ENCODE results near the gene PLEK.
"Not testable (repeated sequence)": the region's sequence is repeated elsewhere in the genome, so short reads cannot be mapped to it uniquely, and the experiment has no call there.

PLEK gene

DNA sequence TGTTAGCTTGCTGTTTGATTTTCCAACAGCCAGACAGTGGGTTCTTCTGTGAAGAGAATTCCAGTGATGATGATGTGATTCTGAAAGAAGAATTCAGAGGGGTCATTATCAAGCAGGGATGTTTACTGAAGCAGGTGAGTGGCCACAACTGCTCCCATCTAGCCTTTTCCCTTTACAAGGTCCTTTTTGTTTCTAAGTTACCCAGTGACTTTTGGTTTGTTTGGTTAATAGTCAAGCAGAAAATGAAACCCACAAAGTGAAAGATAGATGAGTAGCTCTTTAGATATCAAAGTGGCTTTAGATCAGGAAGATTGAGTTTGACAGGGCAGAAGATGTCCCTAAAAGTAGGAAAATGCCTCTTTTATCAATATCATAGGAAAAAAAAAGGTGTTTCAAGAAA is 23.3 kb downstream of the PLEK start:
- Histone ChIP-seq H3K27me3 (ENCODE audit: control insufficient read depth, insufficient read depth, low read length) (no peaks in the 10 kb centered on the region), H3K9ac (ENCODE audit: low read length) (no peak overlapping the region), H3K4me3 (ENCODE audit: low read length) (no peak overlapping the region), H3K36me3 (ENCODE audit: control insufficient read depth, insufficient read depth, low read length) (no peaks in the 10 kb centered on the region), H3K9me3 (ENCODE audit: control insufficient read depth, low read length) (no peaks in the 10 kb centered on the region), H3K4me1 (ENCODE audit: control insufficient read depth, insufficient read depth, low read length) (no peaks in the 10 kb centered on the region)

- H3K27me3 ChIP-seq (ENCODE audit: control insufficient read depth, insufficient read depth, low read length): no peaks in the 10 kb centered on the region
- no peaks in the 10 kb centered on the region for H3K4me1 ChIP-seq (ENCODE audit: control insufficient read depth, insufficient read depth, low read length)
- no peak overlapping the region for H3K9ac ChIP-seq (ENCODE audit: low read length)
- no peaks in the 10 kb centered on the region for H3K36me3 ChIP-seq (ENCODE audit: control insufficient read depth, insufficient read depth, low read length)
- no peaks in the 10 kb centered on the region for H3K9me3 ChIP-seq (ENCODE audit: control insufficient read depth, low read length)
- no peak overlapping the region for H3K4me3 ChIP-seq (ENCODE audit: low read length)
Measured at GRCh38 chr2:68388772-68389171, 23.7 kb downstream of the PLEK start.

GRCh38 chr2:68390114-68390513 is 25.0 kb downstream of the PLEK start:
- Histone ChIP-seq H3K9me3 (ENCODE audit: control insufficient read depth, low read length) (no peaks in the 10 kb centered on the region), H3K4me1 (ENCODE audit: control insufficient read depth, insufficient read depth, low read length) (no peaks in the 10 kb centered on the region), H3K9ac (ENCODE audit: low read length) (no peak overlapping the region), H3K4me3 (ENCODE audit: low read length) (no peak overlapping the region), H3K36me3 (ENCODE audit: control insufficient read depth, insufficient read depth, low read length) (no peaks in the 10 kb centered on the region), H3K27me3 (ENCODE audit: control insufficient read depth, insufficient read depth, low read length) (no peaks in the 10 kb centered on the region)

DNA sequence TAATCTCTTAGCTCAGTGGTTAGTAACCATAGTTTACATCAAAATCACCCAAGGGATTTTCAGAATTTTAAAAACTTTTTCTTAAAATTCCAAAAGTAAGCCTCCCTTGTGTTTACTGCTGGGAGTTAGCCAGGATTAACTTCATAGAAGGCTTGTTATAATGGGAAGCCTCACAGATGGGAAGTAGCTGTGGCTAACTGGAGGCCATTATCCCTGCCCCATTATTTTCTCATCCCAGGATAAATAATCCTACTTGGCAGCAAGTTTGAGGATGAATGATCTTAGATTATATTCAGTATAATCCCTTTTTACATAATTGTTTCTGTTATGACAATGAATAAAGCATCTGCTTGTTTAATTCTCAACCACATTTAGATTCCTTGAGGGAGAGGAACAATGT is 25.5 kb downstream of the PLEK start:
- Histone ChIP-seq H3K36me3 (ENCODE audit: control insufficient read depth, insufficient read depth, low read length) (no peaks in the 10 kb centered on the region), H3K9ac (ENCODE audit: low read length) (no peak overlapping the region), H3K27me3 (ENCODE audit: control insufficient read depth, insufficient read depth, low read length) (no peaks in the 10 kb centered on the region), H3K4me1 (ENCODE audit: control insufficient read depth, insufficient read depth, low read length) (no peaks in the 10 kb centered on the region), H3K4me3 (ENCODE audit: low read length) (no peak overlapping the region), H3K9me3 (ENCODE audit: control insufficient read depth, low read length) (no peaks in the 10 kb centered on the region)

DNA sequence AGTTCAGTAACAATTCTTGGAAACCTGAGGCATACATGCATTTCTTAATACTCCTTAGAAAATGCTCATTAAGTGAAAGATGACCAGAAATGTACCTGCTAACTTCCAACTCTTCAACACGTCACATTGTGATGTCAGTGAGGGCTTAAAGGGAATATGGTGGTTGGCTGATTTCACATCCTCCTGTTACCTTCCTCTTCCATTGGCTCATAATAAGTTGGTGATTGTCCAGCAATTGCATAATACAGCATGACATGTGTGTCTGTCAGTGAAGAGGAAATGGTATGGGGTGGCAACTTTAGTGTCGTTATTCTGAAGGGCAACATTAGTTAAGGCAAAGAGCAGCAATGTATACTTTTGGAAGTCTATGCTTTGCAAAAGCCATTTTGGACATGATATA is 26.0 kb downstream of the PLEK start:
- H3K27me3 ChIP-seq (ENCODE audit: control insufficient read depth, insufficient read depth, low read length): no peaks in the 10 kb centered on the region
- no peak overlapping the region for H3K9ac ChIP-seq (ENCODE audit: low read length)
- no peaks in the 10 kb centered on the region for H3K36me3 ChIP-seq (ENCODE audit: control insufficient read depth, insufficient read depth, low read length)
- no peaks in the 10 kb centered on the region for H3K4me1 ChIP-seq (ENCODE audit: control insufficient read depth, insufficient read depth, low read length)
- no peaks in the 10 kb centered on the region for H3K9me3 ChIP-seq (ENCODE audit: control insufficient read depth, low read length)
- no peak overlapping the region for H3K4me3 ChIP-seq (ENCODE audit: low read length)

DNA sequence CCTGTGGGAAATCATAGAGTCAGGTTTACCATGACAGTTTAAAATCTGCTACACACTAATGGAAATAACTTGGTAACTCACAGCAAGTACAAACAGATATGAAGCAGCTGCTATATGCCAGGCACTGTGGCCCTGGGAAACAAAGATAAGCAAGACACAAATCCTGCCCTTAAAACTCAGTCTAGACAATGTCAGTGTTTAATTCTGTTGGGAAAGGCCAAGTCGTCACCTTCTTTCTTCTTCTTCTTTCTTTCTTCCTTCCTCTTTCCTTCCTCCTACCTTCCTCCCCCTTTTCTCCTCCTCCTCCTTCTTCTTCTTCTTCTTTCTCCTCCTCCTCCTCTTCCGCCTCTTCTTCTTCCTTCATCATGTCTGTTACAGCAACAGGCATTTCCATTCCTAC is 26.8 kb downstream of the PLEK start:
- Histone ChIP-seq H3K36me3 (ENCODE audit: control insufficient read depth, insufficient read depth, low read length) (no peaks in the 10 kb centered on the region), H3K27me3 (ENCODE audit: control insufficient read depth, insufficient read depth, low read length) (no peaks in the 10 kb centered on the region), H3K4me1 (ENCODE audit: control insufficient read depth, insufficient read depth, low read length) (no peaks in the 10 kb centered on the region), H3K4me3 (ENCODE audit: low read length) (no peak overlapping the region), H3K9ac (ENCODE audit: low read length) (no peak overlapping the region), H3K9me3 (ENCODE audit: control insufficient read depth, low read length) (no peaks in the 10 kb centered on the region)

GRCh38 chr2:68396093-68396492 is 31.0 kb downstream of the PLEK start:
- no peak overlapping the region for H3K4me3 ChIP-seq (ENCODE audit: low read length)
- H3K4me1 ChIP-seq (ENCODE audit: control insufficient read depth, insufficient read depth, low read length): no peaks in the 10 kb centered on the region
- H3K27me3 ChIP-seq (ENCODE audit: control insufficient read depth, insufficient read depth, low read length): no peaks in the 10 kb centered on the region
- H3K36me3 ChIP-seq (ENCODE audit: control insufficient read depth, insufficient read depth, low read length): no peaks in the 10 kb centered on the region
- H3K9me3 ChIP-seq (ENCODE audit: control insufficient read depth, low read length): no peaks in the 10 kb centered on the region
- H3K9ac ChIP-seq (ENCODE audit: low read length): no peak overlapping the region

- H3K27me3 ChIP-seq (ENCODE audit: control insufficient read depth, insufficient read depth, low read length); H3K4me3 ChIP-seq (ENCODE audit: low read length); H3K4me1 ChIP-seq (ENCODE audit: control insufficient read depth, insufficient read depth, low read length); H3K36me3 ChIP-seq (ENCODE audit: control insufficient read depth, insufficient read depth, low read length); H3K9me3 ChIP-seq (ENCODE audit: control insufficient read depth, low read length); H3K9ac ChIP-seq (ENCODE audit: low read length): not testable (repeated sequence)
Measured at GRCh38 chr2:68397704-68398263, 32.7 kb downstream of the PLEK start.

DNA sequence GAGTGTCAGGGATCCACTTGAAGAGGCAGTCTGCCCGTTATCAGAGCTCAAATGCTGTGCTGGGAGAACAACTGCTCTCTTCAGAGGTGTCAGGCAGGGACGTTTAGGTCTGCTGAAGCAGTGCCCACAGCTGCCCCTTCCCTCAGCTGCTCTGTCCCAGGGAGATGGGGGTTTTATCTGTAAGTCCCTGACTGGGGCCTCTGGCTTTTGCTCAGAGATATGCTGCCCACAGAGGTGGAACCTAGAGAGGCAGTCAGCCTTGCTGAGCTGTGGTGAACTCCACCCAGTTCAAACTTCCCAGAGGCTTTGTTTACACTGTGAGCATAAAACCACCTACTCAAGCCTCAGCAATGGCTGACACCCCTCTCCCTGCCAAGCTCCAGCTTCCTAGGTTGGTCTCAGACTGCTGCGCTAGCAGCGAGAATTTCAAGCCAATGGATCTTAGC is 38.1 kb downstream of the PLEK start:
- H3K9me3 ChIP-seq (ENCODE audit: control insufficient read depth, low read length): peaks cover 3% of the 10 kb centered on the region
- no peaks in the 10 kb centered on the region for H3K27me3 ChIP-seq (ENCODE audit: control insufficient read depth, insufficient read depth, low read length)
- no peaks in the 10 kb centered on the region for H3K36me3 ChIP-seq (ENCODE audit: control insufficient read depth, insufficient read depth, low read length)
- H3K4me1 ChIP-seq (ENCODE audit: control insufficient read depth, insufficient read depth, low read length): peaks cover 14% of the 10 kb centered on the region
- no peak overlapping the region for H3K4me3 ChIP-seq (ENCODE audit: low read length)
- no peak overlapping the region for H3K9ac ChIP-seq (ENCODE audit: low read length)

DNA sequence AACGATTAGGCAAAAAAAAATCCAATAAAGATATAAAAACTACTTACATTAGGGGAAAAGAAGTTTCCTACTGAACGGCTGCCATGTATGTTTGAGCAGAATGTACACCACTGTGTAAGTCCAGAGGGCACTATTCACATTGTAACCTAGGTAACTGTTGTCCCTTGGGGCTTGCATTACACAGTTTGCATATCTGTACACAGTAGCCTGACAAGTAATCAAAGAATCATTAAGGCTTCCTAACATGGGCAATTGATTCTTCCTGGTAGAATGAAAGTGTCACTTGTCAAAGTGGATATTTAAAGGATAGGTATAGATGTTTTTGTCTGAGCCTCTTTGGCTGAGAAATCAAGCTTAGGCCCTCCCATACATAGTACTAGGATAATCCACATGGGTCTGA is 39.1 kb downstream of the PLEK start:
- Histone ChIP-seq H3K4me3 (ENCODE audit: low read length) (no peak overlapping the region), H3K27me3 (ENCODE audit: control insufficient read depth, insufficient read depth, low read length) (no peaks in the 10 kb centered on the region), H3K9ac (ENCODE audit: low read length) (no peak overlapping the region), H3K9me3 (ENCODE audit: control insufficient read depth, low read length) (peaks cover 3% of the 10 kb centered on the region), H3K36me3 (ENCODE audit: control insufficient read depth, insufficient read depth, low read length) (no peaks in the 10 kb centered on the region), H3K4me1 (ENCODE audit: control insufficient read depth, insufficient read depth, low read length) (peaks cover 14% of the 10 kb centered on the region)

GRCh38 chr2:68404893-68405799 is 40.1 kb downstream of the PLEK start:
- Histone ChIP-seq H3K27me3 (ENCODE audit: control insufficient read depth, insufficient read depth, low read length) (no peaks in the 10 kb centered on the region), H3K9ac (ENCODE audit: low read length) (no peak overlapping the region), H3K9me3 (ENCODE audit: control insufficient read depth, low read length) (peaks cover 3% of the 10 kb centered on the region), H3K4me3 (ENCODE audit: low read length) (no peak overlapping the region), H3K4me1 (ENCODE audit: control insufficient read depth, insufficient read depth, low read length) (peaks cover 14% of the 10 kb centered on the region), H3K36me3 (ENCODE audit: control insufficient read depth, insufficient read depth, low read length) (no peaks in the 10 kb centered on the region)

- H3K9me3 ChIP-seq (ENCODE audit: control insufficient read depth, low read length): no peaks in the 10 kb centered on the region
- H3K36me3 ChIP-seq (ENCODE audit: control insufficient read depth, insufficient read depth, low read length): no peaks in the 10 kb centered on the region
- no peaks in the 10 kb centered on the region for H3K4me1 ChIP-seq (ENCODE audit: control insufficient read depth, insufficient read depth, low read length)
- no peak overlapping the region for H3K4me3 ChIP-seq (ENCODE audit: low read length)
- no peaks in the 10 kb centered on the region for H3K27me3 ChIP-seq (ENCODE audit: control insufficient read depth, insufficient read depth, low read length)
- no peak overlapping the region for H3K9ac ChIP-seq (ENCODE audit: low read length)
Measured at GRCh38 chr2:68411397-68412126, 46.5 kb downstream of the PLEK start.

All from mucosa of stomach (tissue), 1 donor.